SIG-M5 (cell line): Measurements from ENCODE around the gene IL1R2.

Experiments
- DNase-seq: peaks from one replicate; lab custom pipeline; 2025; lab: John Stamatoyannopoulos, UW

IL1R2 gene, protein sequence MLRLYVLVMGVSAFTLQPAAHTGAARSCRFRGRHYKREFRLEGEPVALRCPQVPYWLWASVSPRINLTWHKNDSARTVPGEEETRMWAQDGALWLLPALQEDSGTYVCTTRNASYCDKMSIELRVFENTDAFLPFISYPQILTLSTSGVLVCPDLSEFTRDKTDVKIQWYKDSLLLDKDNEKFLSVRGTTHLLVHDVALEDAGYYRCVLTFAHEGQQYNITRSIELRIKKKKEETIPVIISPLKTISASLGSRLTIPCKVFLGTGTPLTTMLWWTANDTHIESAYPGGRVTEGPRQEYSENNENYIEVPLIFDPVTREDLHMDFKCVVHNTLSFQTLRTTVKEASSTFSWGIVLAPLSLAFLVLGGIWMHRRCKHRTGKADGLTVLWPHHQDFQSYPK

DNA sequence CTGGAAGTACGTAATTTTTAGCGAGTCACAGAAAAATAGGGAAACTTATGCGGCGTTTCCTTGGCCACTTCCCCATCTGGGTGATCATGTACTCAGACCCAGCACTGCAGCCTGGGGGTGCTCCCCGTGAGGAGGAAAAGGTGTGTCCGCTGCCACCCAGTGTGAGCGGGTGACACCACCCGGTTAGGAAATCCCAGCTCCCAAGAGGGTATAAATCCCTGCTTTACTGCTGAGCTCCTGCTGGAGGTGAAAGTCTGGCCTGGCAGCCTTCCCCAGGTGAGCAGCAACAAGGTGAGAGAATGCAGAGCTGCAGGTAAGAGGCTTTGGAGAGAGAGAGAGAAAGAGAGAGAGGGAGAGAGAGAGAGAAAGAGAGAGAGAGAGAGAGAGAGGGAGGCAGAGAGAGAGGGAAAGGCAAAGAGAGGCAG lies at the start of gene IL1R2:
TSS of gene IL1R2 (plus strand) at position 240 of the 425 bp plus-strand sequence. CDS start 16,616 bp downstream, outside the sequence.
- DNase-seq = no peak

DNA sequence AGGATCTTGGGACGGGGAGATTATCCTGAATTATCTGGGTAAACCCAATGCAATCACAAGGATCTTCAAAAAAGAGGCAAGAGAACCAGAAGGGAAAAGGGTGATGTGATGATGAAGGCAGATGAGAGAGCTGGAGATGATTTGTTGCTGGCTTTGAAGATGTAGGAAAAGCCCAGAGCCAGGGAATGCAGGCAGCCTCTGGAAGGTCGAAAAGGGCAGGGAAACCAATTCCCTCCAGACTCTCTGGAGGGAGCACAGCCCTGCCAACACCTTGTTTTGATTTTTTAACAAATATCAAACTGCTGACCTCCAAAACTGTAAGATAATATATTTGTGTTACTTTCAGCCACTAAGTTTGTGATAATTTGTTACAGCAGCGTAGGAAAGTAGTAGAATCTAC lies 48.9 kb upstream of the IL1R2 start:
- DNase-seq = no peak

DNA sequence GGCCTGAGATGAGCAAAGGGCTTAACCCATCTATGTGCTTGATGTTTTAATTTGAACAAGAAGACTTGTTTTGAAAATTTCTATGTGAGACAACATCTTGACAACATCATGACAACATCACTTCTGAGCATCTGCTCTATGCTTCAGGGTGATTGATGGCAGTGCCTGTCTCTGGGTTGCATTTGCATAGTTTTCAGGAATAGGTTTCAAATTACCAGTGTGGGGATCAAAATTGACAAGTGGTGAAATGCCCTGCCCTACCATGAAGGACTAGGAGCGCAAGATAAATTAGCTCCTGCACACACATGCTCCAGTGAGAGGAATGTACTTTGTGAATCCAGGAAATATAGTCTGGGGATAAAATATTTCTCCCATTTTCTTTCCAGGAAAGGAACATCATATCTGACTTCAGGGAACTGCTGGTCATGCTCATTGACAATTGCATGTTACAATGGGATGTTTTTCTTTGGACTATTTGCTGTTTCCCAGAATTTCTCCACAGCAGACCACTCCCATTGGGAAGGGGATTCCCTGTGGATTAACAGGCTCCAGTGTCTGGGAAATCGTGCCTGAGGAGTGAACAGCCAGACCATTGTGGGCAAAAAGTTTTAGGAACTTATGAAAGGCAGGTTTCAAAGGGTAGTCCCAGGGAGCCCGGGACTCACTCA lies 45.3 kb upstream of the IL1R2 start:
- no peak for DNase-seq

DNA sequence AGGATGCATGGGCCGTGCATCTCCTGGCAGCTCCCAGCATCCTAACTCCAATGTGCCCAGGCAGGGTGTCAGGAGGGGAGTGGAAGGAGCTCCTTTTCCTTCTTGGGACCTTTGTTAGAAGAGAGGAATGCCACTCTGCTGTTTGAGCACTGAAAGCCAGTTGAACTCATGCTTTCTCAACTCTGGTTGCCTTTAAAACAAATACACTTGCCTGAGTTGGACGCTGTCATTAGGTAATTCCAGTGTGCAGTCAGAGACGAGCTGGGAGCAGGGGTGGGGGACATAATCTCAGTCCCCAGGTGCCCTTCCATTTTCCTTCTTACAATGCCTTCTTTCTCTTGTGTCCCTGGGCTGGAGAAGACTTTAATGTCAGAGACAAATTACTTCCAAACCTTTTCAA lies 44.4 kb upstream of the IL1R2 start:
- no peak for DNase-seq

DNA sequence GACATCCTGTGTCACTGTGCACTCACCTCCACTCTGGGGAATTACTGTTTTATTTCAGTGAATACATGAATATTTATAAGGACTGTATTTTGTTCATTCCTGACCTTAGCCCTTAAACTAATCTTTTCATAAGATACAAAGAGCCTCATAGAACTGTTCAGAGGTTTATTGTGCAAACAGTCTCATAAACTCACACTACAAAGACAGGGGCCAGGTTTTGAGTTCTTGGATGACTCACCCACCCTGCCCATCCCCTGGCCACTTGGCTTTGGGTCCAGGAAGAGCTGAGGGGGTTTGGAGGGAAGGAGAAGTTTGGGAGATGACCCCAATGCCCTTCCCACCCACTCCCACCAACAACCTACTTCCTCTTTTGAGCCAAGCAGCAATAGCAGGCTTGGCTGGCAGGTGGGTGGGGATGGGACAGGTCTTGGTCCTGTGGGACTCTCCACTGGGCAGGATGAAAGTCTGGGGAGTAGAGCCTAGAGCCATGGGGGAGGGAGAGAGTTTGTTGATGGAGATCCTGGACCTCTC lies 43.1 kb upstream of the IL1R2 start:
- no peak for DNase-seq

DNA sequence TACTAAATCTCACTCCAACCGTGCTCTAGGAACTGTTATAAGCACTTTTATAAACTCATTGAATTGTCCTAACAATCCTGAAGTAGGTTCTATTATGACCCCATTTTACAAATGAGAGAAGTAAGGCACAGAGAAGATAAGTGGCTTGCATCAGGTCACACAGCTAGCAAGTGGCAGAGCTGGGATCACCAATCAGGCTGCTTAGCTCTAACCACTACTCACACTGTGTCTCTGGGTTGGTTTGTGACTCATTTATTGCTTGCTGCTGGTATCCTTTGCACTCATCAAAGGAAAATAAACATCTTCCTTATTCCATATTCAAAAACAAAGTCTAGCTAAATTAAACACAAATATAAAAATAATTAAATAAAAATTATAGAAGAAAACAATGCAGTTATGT lies 42.5 kb upstream of the IL1R2 start:
- DNase-seq = no peak

DNA sequence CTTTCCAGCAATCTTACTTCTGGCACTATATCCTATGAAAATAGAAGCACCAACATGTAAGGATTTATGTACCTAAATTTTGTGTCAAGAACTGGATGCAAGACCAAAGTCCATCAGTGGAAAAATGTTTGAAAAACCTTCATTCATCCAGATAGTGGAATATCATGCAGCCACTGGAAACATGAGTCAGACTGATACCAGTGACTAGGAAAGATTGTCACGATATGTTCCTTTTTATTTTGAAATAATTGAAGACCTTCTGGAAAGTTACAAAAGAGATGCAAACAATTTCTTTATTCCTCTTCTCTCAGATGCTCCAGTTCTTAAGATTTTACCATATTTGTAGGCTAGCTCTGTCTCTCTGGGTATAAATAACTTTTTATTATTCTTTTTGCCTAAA lies 40.5 kb upstream of the IL1R2 start:
- DNase-seq = no peak

DNA sequence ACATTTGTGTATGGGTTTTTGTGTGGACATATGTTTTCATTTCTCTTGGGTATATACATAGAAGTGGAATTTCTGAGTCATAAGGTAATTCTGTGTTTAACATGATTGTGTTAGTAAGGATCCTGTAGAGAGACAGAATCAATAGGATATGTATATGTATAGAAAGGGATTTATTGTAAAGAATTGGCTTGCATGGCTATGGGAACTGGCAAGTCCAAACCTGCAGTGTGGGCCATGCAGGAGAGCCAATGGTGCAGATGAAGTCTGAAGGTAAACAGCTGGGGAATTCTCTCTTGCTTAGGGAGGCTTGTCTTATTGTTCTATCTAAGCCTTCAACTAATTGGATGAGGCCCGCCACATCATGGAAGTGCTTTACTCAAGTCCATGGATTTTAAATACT lies 39.2 kb upstream of the IL1R2 start:
- no peak for DNase-seq

DNA sequence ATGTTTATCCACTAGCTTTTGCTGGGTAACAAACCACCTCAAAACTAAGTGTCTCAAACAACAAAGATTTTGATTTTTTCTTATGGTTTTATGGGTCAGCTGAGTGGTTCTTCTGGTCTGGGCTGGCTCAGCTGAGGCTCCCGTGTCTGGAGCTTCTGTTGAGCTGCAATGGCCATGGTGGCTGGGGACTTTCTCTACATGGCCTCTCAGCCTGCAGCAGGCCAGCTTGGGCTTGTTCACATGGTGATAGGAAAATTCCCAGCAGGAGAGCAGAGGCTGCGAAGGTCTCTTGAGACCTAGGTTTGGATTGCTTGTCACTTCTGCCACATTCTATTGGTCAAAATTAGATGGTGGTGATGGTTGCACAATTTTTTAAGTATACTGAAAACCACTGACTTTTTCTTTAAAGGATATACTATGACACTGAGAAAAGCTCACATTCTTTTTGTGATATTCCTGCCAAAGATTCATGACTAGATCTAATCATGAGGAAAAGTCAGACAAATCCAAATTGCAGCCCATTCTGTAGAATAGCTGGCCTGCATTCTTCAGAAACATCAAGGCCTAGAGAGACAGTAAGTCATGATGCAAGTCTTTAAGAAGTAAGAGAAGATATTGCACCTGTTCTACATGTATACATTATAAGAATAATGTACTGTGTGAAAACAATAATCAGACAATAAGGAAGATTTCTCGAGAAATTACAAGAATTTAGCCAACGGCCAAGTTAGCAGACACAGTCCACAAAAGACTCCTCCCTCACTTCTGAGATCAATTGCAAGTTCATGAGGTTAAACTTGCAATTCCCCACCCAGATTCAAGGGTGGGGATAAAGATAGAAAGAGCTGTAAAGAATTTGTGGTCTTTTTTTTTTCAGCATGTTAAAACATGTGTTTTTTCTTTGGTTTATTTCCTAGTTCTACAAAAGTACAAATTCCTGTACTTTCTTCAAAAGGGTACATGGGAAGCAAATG lies 35.0 kb upstream of the IL1R2 start:
- DNase-seq = no peak

DNA sequence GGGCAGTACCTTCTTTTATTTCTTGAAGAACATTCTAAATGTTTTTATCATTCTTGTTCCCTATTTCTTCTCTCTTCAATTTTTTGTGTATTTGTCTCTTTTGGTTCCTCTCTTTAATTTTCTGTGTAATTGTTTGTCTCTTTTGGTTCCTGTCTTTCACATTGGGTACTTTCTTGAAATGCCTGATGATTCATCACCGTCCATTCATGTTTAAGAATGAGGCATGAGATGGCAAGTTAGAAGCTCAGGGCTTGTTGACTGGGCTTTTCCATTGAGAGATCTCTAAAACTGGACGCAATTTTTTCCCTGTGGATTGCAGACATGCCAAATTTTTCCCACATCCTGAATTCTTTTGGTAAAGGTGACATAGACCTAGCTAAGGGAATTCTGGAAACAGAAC lies 33.7 kb upstream of the IL1R2 start:
- no peak for DNase-seq

DNA sequence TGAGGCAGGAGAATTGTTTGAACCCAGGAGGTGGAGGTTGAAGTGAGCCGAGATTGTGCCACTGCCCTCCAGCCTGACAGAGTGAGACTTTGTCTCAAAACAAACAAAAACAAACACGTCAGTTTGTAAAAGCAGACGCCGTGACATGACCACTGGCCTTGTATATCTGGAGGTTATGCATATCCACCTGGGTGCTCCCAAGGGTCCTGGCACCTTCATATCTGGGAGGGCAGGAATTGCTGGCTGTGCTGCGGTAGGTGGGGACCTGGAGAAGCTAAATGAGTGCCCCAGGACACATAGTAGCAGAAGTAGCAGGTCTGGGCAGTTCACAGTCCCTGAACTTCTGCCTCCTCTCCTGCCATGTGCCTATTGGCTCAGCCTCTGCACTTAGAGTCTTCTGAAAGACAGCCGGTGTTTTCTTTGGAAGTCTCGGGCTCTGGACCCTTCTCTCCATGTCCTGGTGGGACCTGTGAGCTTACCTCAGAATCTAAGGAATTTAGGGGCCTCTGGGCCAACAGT lies 30.9 kb upstream of the IL1R2 start:
- DNase-seq = no peak

DNA sequence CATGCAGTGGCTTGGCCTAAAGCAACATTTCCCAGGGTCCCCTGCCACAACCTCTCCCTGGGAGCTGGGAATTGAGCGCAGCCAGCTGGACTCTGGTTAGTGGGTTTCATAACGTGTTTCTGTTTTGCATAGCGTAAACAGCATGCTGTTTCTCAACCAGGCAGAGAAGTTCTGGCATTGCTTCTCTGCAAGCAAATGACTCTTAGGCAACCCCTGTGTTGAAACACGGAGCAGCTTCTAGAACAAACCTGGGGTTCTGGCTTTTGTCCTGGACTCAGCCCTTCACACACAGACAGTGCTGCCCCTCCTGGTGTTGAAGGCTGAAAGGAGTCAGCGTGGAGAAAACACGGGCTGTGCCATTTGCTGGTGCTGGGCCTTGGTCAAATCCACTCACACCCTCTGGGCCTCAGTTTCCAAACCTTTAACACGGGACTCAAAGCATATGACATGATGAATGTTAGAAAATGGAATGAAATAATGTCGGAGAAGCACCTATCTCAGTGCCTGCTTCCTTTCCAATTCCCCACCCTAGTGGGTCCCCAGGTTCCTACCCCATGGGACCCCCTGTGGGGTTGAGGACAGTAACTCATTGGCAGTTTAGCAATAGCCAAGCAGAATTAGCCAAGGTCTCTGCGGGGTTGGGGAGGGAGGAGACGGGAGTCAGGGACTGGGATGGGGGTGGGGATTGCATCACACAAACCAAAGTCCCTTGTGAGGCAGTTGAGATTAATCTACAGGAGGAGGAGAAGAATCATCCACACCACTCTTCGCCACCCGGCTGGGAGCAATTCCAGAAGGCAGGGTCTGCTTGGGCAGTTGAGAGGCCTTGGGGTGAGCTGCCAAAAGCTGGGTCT lies 30.2 kb upstream of the IL1R2 start:
- DNase-seq = peak; percentile 80

DNA sequence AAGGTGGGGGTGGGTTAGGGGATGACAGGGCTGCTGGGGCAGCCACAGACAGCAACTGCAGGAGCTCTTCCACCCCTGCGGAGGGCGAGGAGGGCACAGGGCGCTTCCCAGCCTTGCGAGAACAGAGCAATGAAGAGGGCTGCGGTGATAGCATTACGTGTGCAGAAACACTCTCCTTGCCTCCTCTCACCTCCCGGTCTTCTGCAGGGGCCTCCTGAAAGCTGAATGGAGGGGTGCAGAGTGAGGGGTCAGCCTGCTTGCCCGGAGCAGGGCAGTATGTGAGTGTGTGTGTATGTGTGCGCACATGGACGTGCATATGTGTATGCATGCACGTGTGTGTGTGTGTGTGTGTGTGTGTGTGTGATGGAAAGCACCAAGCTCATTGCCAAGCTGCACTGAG lies 29.5 kb upstream of the IL1R2 start:
- peak; percentile 2 for DNase-seq

DNA sequence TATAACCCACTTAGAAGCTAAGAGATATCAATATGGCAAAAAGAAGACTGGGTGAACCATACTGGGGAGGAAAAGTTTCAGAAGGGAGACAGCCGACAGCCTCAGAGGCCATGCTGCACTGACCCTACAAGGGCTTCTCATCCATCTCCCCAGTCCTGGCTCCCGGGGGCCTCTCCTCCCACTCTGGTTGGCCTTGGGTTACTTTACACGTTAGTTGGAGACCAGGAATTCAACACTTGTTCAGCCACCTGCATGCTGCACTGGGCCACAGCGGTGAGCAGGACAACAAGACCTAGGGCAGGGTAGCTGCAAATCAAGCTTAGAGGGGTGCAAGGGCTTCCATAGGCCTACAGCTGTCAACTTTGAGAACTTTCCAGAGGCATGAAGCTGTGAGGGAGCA lies 28.6 kb upstream of the IL1R2 start:
- no peak for DNase-seq

DNA sequence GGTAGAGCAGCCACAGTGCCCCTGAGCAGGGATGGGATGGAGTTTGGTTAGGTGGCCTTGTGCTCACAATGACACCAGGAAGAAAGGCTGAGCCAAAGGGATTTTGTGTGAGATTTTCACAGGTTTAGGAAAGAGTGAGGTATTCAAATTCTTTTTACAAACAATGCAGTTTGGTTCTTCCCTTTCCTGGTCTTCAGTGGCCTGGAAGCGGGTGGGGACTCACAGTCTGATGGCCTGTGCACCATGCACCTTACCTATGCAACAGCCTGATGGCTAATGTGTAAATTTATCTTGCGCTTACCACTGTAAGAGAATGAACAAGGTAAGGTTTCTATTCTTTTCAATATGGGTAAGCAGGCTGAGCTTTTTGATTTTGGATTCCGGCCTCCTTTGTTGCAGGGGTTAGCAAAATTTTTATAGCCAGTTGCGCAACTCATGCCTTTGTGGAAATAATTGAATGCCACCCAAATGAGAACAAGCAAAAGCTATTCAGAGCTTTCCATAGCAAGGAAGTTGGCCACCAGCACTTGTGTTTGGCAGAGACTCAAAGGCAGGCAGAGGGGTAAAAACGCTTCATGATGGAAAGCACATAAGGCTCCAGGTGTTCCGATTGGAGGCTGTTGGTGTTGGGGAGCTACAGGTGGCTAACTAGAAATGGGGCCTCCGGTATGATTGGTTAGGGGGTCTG lies 23.8 kb upstream of the IL1R2 start:
- no peak for DNase-seq

DNA sequence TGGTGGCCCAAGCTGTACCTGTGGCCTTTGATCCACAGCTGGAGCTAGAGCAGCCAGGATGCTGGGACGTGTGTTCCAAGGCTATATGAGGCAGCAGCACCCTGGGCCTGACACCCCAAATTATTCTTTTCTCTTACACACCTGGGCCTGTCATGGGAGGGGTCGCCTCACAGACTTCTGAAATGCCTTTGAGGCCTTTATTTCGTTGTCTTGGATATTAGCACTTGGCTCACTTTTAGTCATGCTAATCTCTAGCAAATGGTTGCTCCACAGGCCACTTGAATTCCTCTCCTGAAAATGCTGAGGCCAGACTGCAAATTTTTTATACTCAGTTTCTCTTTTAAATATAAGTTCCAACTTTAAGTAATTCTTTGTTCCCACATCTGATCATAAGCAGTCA lies 22.0 kb upstream of the IL1R2 start:
- DNase-seq = no peak

DNA sequence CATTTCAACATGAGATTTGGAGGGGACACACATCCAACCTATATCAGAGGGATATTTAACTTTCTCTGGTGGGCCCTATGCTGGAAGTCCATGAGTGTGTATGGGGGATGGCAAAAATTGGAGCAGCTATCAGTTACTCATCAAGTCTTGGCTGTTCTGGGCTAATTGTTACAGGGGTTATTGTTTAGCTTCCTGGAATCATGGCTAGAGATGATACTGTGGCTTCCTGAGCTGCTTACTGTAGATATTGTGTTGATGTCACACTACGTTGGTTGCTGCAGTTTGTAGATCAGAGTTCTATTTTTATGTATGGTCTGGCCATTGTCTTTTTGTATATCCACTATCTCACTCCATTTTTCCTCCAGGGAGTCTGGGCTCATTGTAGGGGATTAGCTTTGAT lies 20.9 kb upstream of the IL1R2 start:
- no peak for DNase-seq

DNA sequence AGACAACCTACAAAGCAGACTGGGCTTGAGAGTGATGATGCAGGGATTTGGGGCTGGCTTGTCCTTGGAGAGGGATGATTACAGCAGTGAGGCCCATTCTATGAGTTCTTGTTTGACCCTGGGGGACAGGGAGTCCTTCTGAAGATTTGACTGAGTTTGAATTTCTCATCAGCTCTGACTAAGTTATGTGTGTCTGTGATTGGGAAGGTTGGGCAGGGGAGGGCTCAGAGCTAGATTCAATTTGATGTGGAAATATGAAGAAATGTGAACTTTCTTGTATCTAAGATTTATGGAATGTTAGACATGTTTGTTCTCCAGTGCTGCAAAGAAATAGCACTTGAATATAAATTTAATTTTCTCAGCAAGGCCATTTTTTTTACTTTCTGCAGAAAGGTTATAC lies 19.9 kb upstream of the IL1R2 start:
- no peak for DNase-seq

DNA sequence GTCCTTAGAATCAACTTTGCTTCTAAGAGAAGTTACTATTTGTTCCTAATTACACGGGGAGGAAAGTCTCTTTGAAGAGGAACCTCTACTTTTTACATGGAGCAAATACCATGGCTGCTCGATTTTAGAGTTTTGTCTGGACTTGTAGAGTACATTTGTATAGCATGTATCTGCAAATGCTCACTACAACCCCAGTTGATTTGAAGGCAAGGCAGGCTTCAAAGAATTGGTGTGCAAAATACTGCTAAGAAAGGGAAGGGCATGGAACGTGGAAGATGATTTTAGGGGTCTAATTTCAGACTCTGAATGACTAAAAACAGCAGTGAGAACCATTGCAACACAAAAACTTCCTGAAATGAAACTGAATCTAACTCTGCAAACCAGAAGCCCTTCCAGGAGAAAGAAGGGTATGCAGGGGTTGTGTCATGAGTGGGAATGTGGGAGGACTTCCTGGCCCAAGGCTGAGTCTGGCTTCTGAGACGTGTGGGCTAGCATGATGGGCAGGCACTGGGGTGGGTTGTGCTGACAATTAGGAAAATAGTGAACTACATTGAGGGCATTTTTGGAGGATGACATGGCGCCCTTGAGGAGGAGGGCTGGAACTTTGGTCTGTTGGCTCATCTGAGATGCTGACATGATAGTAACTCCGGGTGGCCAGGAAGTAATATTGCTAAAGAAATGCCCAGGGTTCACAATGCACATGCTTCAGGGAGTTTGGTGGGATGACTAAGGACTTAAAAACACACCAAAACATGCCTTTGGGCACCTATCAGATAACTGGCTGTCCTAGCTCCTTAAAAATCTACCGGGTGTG lies 18.9 kb upstream of the IL1R2 start:
- DNase-seq = peak; percentile 74

DNA sequence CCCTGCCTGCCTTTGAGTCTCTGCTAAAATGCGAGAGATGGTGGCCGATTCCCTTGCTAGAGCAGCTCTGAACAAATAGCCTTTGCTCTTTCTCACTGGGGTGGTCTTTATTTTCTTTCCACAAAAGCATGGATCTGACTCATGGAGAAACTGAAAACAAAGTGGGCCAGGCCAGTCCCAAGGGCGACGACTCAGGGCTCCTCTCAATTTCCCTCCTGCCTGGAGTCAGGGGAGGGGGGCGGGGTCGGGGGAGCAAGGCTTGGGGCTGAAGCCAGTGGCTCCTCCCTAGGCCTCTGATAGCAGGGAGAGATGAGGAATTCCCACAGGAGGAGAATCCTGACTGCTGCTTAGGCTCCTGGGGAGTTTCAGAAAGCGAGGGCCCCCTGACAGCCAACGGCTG lies 17.1 kb upstream of the IL1R2 start:
- DNase-seq = no peak
